PFSK-1 (cell line): ENCODE data around the gene GAL3ST3.

Experiments
- FOXP2 ChIP-seq: optimal IDR thresholded peaks from 2 replicates; pipeline ENCODE3; 2011; ENCODE audit warnings: borderline replicate concordance, control low read depth, inconsistent platforms; ENCODE audit not compliant: insufficient read depth; ENCODE audit errors: extremely low read length, extremely low read depth
- POLR2AphosphoS5 ChIP-seq: IDR thresholded peaks from 2 replicates; pipeline ENCODE4 v1.6.1; 2012; ENCODE audit warnings: low read depth, mild to moderate bottlenecking, control low read depth, low read length, moderate library complexity
- SIN3A ChIP-seq: IDR thresholded peaks from 2 replicates; pipeline ENCODE4 v1.6.1; 2012; ENCODE audit warnings: mild to moderate bottlenecking, low read length, moderate library complexity, borderline replicate concordance; ENCODE audit not compliant: insufficient read depth
- TAF1 ChIP-seq: IDR thresholded peaks from 2 replicates; pipeline ENCODE4 v1.6.1; 2012; ENCODE audit warnings: low read length, control low read depth, borderline replicate concordance; ENCODE audit not compliant: insufficient read depth
- TF ChIP-seq, protein P1 (sequence below), 2 experiments: IDR thresholded peaks; 2 replicates each; pipeline versions ENCODE4 v1.6.1 to v1.8.0; 2011 to 2012; ENCODE audit warnings: low read depth in 2 of 2, low read length in 2 of 2, control low read depth in 1 of 2, inconsistent platforms in 1 of 2, mild to moderate bottlenecking in 1 of 2, moderate library complexity in 1 of 2; ENCODE audit not compliant: insufficient read depth in 1 of 2

The GAL3ST3 gene

DNA sequence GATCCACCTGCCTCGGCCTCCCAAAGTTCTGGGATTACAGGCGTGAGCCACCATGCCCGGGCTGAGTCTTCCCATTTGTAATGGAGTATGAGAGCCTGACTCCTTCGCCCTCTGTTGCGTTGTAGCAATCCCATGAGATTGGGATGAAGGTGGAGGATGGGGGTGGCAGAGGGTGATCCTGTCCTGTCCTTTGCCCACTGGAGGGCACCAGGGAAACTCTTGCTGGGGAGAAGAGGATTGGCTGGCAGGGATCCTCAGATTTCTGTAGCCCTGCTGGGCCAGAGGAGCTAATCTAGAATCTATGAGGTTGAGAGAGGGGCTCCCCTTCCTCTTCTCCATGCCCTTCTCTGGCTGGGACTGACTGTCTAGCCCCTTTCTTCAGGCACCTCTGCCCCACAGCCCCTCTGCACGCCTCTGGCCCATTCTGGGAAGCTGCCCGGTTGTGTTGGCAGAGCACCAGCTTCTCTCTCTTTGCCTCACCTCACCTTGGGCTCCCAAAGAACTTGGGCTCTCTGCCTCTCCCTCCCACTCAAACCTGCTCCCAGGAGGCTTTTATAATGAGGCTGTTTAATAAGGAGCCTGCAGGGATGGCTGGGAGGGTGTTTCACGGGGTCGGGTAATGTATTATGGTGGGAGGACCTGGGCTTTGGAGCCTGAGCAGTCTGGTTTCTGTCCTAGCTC lies 13.2 kb downstream of the GAL3ST3 start:
- TF ChIP-seq POLR2AphosphoS5 (no peak), FOXP2 (no peak), SIN3A (no peak), TAF1 (no peak)
- TF ChIP-seq, protein P1, sequence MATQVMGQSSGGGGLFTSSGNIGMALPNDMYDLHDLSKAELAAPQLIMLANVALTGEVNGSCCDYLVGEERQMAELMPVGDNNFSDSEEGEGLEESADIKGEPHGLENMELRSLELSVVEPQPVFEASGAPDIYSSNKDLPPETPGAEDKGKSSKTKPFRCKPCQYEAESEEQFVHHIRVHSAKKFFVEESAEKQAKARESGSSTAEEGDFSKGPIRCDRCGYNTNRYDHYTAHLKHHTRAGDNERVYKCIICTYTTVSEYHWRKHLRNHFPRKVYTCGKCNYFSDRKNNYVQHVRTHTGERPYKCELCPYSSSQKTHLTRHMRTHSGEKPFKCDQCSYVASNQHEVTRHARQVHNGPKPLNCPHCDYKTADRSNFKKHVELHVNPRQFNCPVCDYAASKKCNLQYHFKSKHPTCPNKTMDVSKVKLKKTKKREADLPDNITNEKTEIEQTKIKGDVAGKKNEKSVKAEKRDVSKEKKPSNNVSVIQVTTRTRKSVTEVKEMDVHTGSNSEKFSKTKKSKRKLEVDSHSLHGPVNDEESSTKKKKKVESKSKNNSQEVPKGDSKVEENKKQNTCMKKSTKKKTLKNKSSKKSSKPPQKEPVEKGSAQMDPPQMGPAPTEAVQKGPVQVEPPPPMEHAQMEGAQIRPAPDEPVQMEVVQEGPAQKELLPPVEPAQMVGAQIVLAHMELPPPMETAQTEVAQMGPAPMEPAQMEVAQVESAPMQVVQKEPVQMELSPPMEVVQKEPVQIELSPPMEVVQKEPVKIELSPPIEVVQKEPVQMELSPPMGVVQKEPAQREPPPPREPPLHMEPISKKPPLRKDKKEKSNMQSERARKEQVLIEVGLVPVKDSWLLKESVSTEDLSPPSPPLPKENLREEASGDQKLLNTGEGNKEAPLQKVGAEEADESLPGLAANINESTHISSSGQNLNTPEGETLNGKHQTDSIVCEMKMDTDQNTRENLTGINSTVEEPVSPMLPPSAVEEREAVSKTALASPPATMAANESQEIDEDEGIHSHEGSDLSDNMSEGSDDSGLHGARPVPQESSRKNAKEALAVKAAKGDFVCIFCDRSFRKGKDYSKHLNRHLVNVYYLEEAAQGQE (IDR thresholded peaks at IDR 0.05; ENCODE audit: insufficient read depth in 1 of 2, low read depth in 2 of 2, low read length in 2 of 2) = no peak

GRCh38 chr11:66032957-66033735 lies 15.8 kb downstream of the GAL3ST3 start:
- no peak for TF ChIP-seq FOXP2
- TF ChIP-seq, protein P1 (IDR thresholded peaks at IDR 0.05; ENCODE audit: insufficient read depth in 1 of 2, low read depth in 2 of 2, low read length in 2 of 2) = no peak
- TF ChIP-seq TAF1 = no peak
- no peak for TF ChIP-seq POLR2AphosphoS5
- TF ChIP-seq SIN3A = no peak

GRCh38 chr11:66026017-66026529 lies 22.9 kb downstream of the GAL3ST3 start, which contains the start of gene CATSPER1:
TSS of gene CATSPER1 (minus strand) at chr11:66026479. CDS start at chr11:66026379, 100 bp downstream.
- TF ChIP-seq FOXP2 (no peak), TAF1 (no peak), POLR2AphosphoS5 (no peak), SIN3A (no peak)
- TF ChIP-seq, protein P1 (IDR thresholded peaks at IDR 0.05; ENCODE audit: insufficient read depth in 1 of 2, low read depth in 2 of 2, low read length in 2 of 2) = no peak

DNA sequence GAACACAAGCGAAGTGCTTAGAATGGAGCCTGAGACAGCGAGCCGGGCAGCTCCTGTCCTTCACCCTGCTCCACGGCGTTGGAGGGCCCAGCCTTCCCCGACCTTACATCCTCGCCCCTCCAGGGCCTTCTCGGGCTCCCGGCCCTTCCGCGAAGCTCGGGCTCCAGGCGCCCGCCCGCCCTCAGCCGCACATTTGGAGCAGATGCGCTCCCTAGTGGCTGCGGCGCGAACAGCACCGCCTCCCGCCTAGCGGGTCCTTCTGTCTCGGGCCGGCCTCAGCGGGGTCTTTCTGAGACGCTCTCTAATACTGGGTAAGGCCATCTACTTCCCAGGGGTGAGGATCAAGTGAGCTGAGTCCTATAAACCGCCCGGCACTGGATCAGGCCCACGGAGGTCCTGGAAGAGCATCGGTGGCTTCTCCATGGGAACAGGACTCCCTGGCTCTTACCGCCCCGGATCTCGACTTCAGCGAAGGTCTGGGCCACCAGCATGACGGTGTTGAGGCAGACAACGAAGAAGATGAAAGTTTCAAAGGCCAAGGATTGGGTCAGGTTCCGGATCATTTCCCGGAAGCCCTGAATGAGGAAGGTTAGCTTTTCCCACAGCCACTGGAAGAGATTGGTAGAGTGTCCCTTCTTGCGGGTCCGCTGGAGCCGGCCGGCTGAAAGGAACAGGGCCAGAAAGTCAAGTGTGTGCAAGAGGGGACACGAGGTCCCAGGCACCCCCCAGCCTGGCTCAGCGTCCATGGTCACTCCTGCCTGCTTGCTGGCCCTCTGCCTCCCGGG lies 26.4 kb downstream of the GAL3ST3 start:
- TF ChIP-seq, protein P1 (IDR thresholded peaks at IDR 0.05; ENCODE audit: insufficient read depth in 1 of 2, low read depth in 2 of 2, low read length in 2 of 2) = no peak
- TF ChIP-seq FOXP2 (no peak), TAF1 (no peak), POLR2AphosphoS5 (no peak), SIN3A (no peak)
